Psoas muscle (tissue), 8 donors: ENCODE results near the gene CCDC97. TPM values are rescaled to one million over a fixed set of nuclear protein-coding genes. Genes with fewer than 3 reads are reported as not detected.

ENCODE experiments used
- ATAC-seq, 4 donors: fragments of 200-7000 bp; cut with Tn5 transposase; one replicate each; pipeline ENCODE4 v1.9.1; 2020; ENCODE audit warnings: moderate library complexity in 3 of 4, mild to moderate bottlenecking in 2 of 4
- DNase-seq, 2 donors: peaks; one replicate each; pipeline ENCODE4 v3.0.0-alpha.2; 2020
- H3K27ac ChIP-seq: fragments of 200-600 bp; one replicate; pipeline ENCODE4 v1.8.0; 2022
- H3K27me3 ChIP-seq, 3 donors: fragments of 200-600 bp in 1 of 3; one replicate each; pipeline versions ENCODE4 v1.6.1 to v1.8.0; 2013 to 2022; ENCODE audit warnings: low read length in 2 of 3, mild to moderate bottlenecking in 2 of 3, moderate library complexity in 1 of 3; ENCODE audit not compliant: insufficient read depth in 3 of 3
- H3K36me3 ChIP-seq, 2 donors: fragments of 200-600 bp in 1 of 2; one replicate each; pipeline versions ENCODE4 v1.6.1 to v1.8.0; 2013 to 2022; ENCODE audit warnings: low read depth in 1 of 2, mild to moderate bottlenecking in 1 of 2, moderate library complexity in 1 of 2; ENCODE audit not compliant: insufficient read depth in 1 of 2
- H3K4me1 ChIP-seq: fragments of 200-600 bp; one replicate; pipeline ENCODE4 v1.8.0; 2022
- H3K4me3 ChIP-seq: fragments of 200-600 bp; one replicate; pipeline ENCODE4 v1.8.0; 2022; ENCODE audit warnings: mild to moderate bottlenecking
- H3K9me3 ChIP-seq: fragments of 200-600 bp; one replicate; pipeline ENCODE4 v1.8.0; 2022
- CTCF ChIP-seq: fragments of 200-600 bp; IDR thresholded peaks from one replicate; pipeline ENCODE4 v1.8.0; 2022; ENCODE audit warnings: antibody characterized with exemption
- WGBS, 3 donors: extraction: QIAGEN DNeasy Blood & Tissue Kit; methylation state at CpG; one replicate each; pipeline versions ENCODE4 v1.1.6 to v1.1.7; 2013; 5-methylcytosine and 5-hydroxymethylcytosine counted together
- intact Hi-C, 2 donors: fragments of 100-400 bp; cut with DNase I; formaldehyde crosslinking; loops; one replicate each; pipeline versions ENCODE4 v1.11.0 to v1.14.2; 2022
- polyA plus RNA-seq, 3 donors: library from polyadenylated mRNA; stranded (reverse); fragments of 200-250 nt; gene quantifications; one replicate each; pipeline ENCODE4 v1.2.3, GENCODE V29; 2013
- total RNA-seq, 4 donors: library from RNA; stranded (reverse); fragmentation: NEBNext Ultra II Directional in 2 of 4; extraction: Animal tissue kit (Norgen Biotek cat#: 25700) in 2 of 4; gene quantifications; one replicate each; pipeline versions ENCODE4 v1.2.1 to v1.2.4, GENCODE V29; 2021 to 2023
- donor health status: healthy with polysubstance abuse.
- donor health status: DM: no; HTN: no; CAD: no; lungs with moderate emphysema.
- donor health status: Bipolar disorder and iron deficiency.
- donor health status: healthy.
- donor health status: DM: yes; HTN: yes; CAD: no.
- donor health status: DM: no; HTN: no; CAD: no.
- donor health status: DM: no; HTN: no; CAD: no.
- donor health status: DM: yes; HTN: yes; CAD: no.

CCDC97 gene
- total and polyA plus RNA-seq, 7 donors: 13.7 to 25.7 (median 19.9) TPM

- Histone ChIP-seq H3K36me3 (no peaks in the 10 kb centered on the region), H3K4me1 (peaks cover 7% of the 10 kb centered on the region), H3K27ac (peak overlapping the region; percentile 93), H3K9me3 (no peaks in the 10 kb centered on the region), H3K4me3 (peak overlapping the region; percentile 80), H3K27me3 (no peaks in the 10 kb centered on the region)
- ATAC-seq (no peak), DNase-seq (peak in 1 of 2 donors; percentile 50)
- WGBS, 3 donors: 46 to 48% (median 46%) methylated on average over 6 of the region's 6 CpGs
- intact Hi-C loops: no loop called here
- TF ChIP-seq CTCF: no peak
Observed at GRCh38 chr19:41363371-41363752, 53.4 kb downstream of the CCDC97 start.

GRCh38 chr19:41363753-41364523 is 54.0 kb downstream of the CCDC97 start, which contains the start of gene B9D2:
TSS of gene B9D2 (minus strand) at chr19:41364149. CDS start at chr19:41363519, 630 bp downstream.
- peaks cover 7% of the 10 kb centered on the region for H3K4me1 ChIP-seq
- peak within 1 kb of the TSS; percentile 80 for H3K4me3 ChIP-seq
- TF ChIP-seq CTCF: no peak
- H3K9me3 ChIP-seq: no peaks in the 10 kb centered on the region
- no peaks in the 10 kb centered on the region for H3K27me3 ChIP-seq
- intact Hi-C loops: no loop called here
- ATAC-seq (peak; percentile 96 to 98 (median 98)), DNase-seq (peak; percentile 98 to 99)
- H3K36me3 ChIP-seq: no peaks in the 10 kb centered on the region
- peak within 1 kb of the TSS; percentile 93 for H3K27ac ChIP-seq
- 0 to 1% (median 0%) methylated on average over 56 of the region's 56 CpGs for WGBS, 3 donors

- intact Hi-C loops: no loop called here
- Histone ChIP-seq H3K4me3 (peak overlapping the region; percentile 80), H3K27me3 (no peaks in the 10 kb centered on the region), H3K27ac (peak overlapping the region; percentile 93), H3K4me1 (peaks cover 7% of the 10 kb centered on the region), H3K9me3 (no peaks in the 10 kb centered on the region), H3K36me3 (no peaks in the 10 kb centered on the region)
- DNase-seq (no peak), ATAC-seq (no peak)
- 76 to 79% (median 78%) methylated on average over 14 of the region's 14 CpGs for WGBS, 3 donors
- no peak for TF ChIP-seq CTCF
Observed at GRCh38 chr19:41364524-41365391, 54.8 kb downstream of the CCDC97 start.

- Histone ChIP-seq H3K36me3 (no peaks in the 10 kb centered on the region), H3K27me3 (no peaks in the 10 kb centered on the region), H3K4me1 (peaks cover 7% of the 10 kb centered on the region), H3K27ac (no peak overlapping the region), H3K4me3 (no peak overlapping the region), H3K9me3 (no peaks in the 10 kb centered on the region)
- DNase-seq (no peak), ATAC-seq (no peak)
- 92 to 100% (median 92%) methylated on average over 1 of the region's 1 CpG for WGBS, 3 donors
- no peak for TF ChIP-seq CTCF
- intact Hi-C loops: no loop called here
Observed at GRCh38 chr19:41366089-41366488, 56.1 kb downstream of the CCDC97 start.
